Activated CD4-positive, alpha-beta T cell treated with anti-CD3 and anti-CD28 coated beads, Interleukin-2, amount 50 U/mL, for 1 hour (primary cell): ENCODE data around the gene MEF2C.

ENCODE experiments used
- DNase-seq: peaks from one replicate; pipeline ENCODE4 v3.0.0-alpha.2; 2020

Gene MEF2C

GRCh38 chr5:88826646-88827585, 56.1 kb downstream of the MEF2C start:
- no peak for DNase-seq

GRCh38 chr5:88825584-88826315, 57.2 kb downstream of the MEF2C start:
- no peak for DNase-seq

- DNase-seq, result no peak
Observed at GRCh38 chr5:88824892-88825583, 57.9 kb downstream of the MEF2C start.

GRCh38 chr5:88824141-88824540, 58.8 kb downstream of the MEF2C start:
- no peak for DNase-seq

- DNase-seq, result no peak
Observed at GRCh38 chr5:88823201-88823600, 59.8 kb downstream of the MEF2C start.

GRCh38 chr5:88821161-88821560, 61.8 kb downstream of the MEF2C start:
- no peak for DNase-seq

GRCh38 chr5:88820581-88820980, 62.4 kb downstream of the MEF2C start:
- no peak for DNase-seq

GRCh38 chr5:88819301-88819999, 63.5 kb downstream of the MEF2C start:
- DNase-seq, result no peak

GRCh38 chr5:88818296-88818695, 64.7 kb downstream of the MEF2C start:
- DNase-seq, result no peak

- DNase-seq, result no peak
Observed at GRCh38 chr5:88816195-88816594, 66.8 kb downstream of the MEF2C start.

- no peak for DNase-seq
Observed at GRCh38 chr5:88815050-88815789, 67.8 kb downstream of the MEF2C start.

GRCh38 chr5:88813805-88814575, 69.0 kb downstream of the MEF2C start:
- no peak for DNase-seq

GRCh38 chr5:88813244-88813643, 69.7 kb downstream of the MEF2C start:
- no peak for DNase-seq

- DNase-seq, result no peak
Observed at GRCh38 chr5:88808153-88808552, 74.8 kb downstream of the MEF2C start.

GRCh38 chr5:88807327-88807726, 75.7 kb downstream of the MEF2C start:
- DNase-seq, result no peak

GRCh38 chr5:88806338-88806737, 76.6 kb downstream of the MEF2C start:
- DNase-seq, result no peak

GRCh38 chr5:88805151-88805784, 77.7 kb downstream of the MEF2C start:
- DNase-seq, result no peak

- DNase-seq, result no peak
Observed at GRCh38 chr5:88804444-88804843, 78.5 kb downstream of the MEF2C start.

GRCh38 chr5:88803309-88803708, 79.7 kb downstream of the MEF2C start:
- no peak for DNase-seq

GRCh38 chr5:88799938-88800535, 82.9 kb downstream of the MEF2C start:
- DNase-seq, result no peak
